Measurements from ENCODE around the gene KERA.

KERA gene

GRCh38 chr12:91057368-91058165 is at the start of gene KERA:
TSS of gene KERA (minus strand) at chr12:91058024. CDS start at chr12:91056281, 1,743 bp downstream.
- Mint-ChIP-seq H3K9me3 (no peaks in the 10 kb centered on the region), H3K4me1 (no peaks in the 10 kb centered on the region), H3K4me3 (no peak within 1 kb of the TSS), H3K27me3 (no peaks in the 10 kb centered on the region), H3K27ac (no peak within 1 kb of the TSS), H3K36me3 (no peaks in the 10 kb centered on the region)
- no peak for DNase-seq
- CTCF ChIA-PET: no interaction called here

DNA sequence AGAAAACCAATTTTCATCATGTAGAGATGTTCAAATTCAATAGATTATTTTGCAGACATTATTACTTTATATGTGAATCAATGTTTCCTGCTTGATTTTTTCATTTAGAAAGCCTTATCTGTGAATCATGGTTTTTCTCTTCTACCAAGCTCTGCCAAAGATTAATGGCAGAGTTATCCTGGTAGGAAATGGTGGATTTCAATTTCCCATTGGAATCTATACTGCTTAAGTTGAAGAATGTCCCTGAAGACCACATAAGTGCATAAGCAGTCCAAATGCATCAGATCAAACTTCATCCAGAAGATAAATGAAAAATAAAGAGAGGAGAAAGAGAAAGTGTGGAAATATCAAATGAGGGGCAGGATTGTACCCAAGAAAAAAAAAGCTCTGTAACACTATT is 48.5 kb upstream of the KERA start:
- no peak overlapping the region for H3K27ac Mint-ChIP-seq
- H3K27me3 Mint-ChIP-seq: no peaks in the 10 kb centered on the region
- no peak for DNase-seq
- no peaks in the 10 kb centered on the region for H3K4me1 Mint-ChIP-seq
- no peaks in the 10 kb centered on the region for H3K36me3 Mint-ChIP-seq
- no peak overlapping the region for H3K4me3 Mint-ChIP-seq
- CTCF ChIA-PET: no interaction called here
- H3K9me3 Mint-ChIP-seq: no peaks in the 10 kb centered on the region

- no peak for DNase-seq
- CTCF ChIA-PET: no interaction called here
- Mint-ChIP-seq H3K36me3 (no peaks in the 10 kb centered on the region), H3K9me3 (no peaks in the 10 kb centered on the region), H3K4me3 (no peak overlapping the region), H3K4me1 (no peaks in the 10 kb centered on the region), H3K27me3 (no peaks in the 10 kb centered on the region), H3K27ac (no peak overlapping the region)
These were observed 48.0 kb upstream of the KERA start for GRCh38 chr12:91105807-91106206.

DNA sequence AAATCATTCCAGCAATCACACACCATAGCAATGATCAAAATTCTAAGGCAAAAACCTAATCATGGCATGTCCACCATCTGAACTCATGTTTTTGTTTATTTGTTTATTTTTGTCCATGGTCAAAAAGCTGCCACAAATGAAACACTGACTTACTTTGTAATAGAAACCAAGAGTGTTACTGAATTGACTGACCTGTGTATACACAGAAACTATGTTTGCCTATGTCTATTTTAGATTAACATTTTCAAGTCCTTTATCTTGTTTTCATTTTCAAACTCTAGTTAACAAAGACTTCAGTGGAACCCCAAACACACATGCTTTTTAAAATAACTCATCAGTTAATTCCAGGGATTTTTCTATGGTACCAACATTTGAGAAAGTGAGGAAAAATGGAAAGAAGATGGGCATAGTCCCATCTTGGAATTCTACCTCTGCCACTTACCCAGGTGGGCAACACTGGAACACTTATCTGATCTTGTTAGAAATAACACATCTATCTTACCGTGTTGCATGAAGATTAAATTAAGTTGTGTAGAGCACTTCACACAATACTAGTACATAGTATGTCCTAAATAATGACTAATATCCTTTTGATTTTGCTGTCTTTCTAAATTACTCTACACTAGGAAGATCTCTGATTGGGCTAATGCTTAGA is 47.1 kb upstream of the KERA start:
- Mint-ChIP-seq H3K4me1 (no peaks in the 10 kb centered on the region), H3K36me3 (no peaks in the 10 kb centered on the region), H3K27me3 (no peaks in the 10 kb centered on the region), H3K4me3 (no peak overlapping the region), H3K9me3 (no peaks in the 10 kb centered on the region), H3K27ac (no peak overlapping the region)
- no peak for DNase-seq
- CTCF ChIA-PET: no interaction called here

DNA sequence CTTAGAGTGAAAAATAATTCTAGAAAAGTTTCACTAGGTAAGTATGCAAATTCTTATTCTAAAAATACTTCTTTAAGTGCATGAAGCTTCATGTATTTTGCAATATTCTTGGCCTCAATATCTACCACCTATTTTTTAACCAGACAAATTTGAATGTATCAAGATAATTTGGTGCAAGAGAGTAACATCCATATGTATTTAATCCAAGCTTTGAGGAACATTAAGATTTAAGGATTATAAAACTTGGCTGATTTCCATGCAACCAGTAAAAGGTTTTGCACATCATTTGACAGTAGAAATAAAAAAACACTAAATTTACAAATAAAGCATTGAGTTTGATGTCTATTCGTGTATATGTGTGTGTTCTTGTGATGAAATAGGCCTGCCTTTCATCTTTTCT is 45.8 kb upstream of the KERA start:
- H3K27me3 Mint-ChIP-seq: no peaks in the 10 kb centered on the region
- H3K4me1 Mint-ChIP-seq: no peaks in the 10 kb centered on the region

GRCh38 chr12:91103101-91103500 is 45.3 kb upstream of the KERA start:
- no peaks in the 10 kb centered on the region for H3K4me1 Mint-ChIP-seq
- H3K4me3 Mint-ChIP-seq: no peak overlapping the region
- no peak for DNase-seq
- H3K9me3 Mint-ChIP-seq: no peaks in the 10 kb centered on the region
- CTCF ChIA-PET: no interaction called here
- H3K27ac Mint-ChIP-seq: no peak overlapping the region
- no peaks in the 10 kb centered on the region for H3K27me3 Mint-ChIP-seq
- no peaks in the 10 kb centered on the region for H3K36me3 Mint-ChIP-seq

More for the DNA sequence above, 45.8 kb upstream of the KERA start:
- Mint-ChIP-seq H3K4me3 (no peak overlapping the region), H3K27ac (no peak overlapping the region), H3K36me3 (no peaks in the 10 kb centered on the region), H3K9me3 (no peaks in the 10 kb centered on the region)
- no peak for DNase-seq
- CTCF ChIA-PET: no interaction called here

DNA sequence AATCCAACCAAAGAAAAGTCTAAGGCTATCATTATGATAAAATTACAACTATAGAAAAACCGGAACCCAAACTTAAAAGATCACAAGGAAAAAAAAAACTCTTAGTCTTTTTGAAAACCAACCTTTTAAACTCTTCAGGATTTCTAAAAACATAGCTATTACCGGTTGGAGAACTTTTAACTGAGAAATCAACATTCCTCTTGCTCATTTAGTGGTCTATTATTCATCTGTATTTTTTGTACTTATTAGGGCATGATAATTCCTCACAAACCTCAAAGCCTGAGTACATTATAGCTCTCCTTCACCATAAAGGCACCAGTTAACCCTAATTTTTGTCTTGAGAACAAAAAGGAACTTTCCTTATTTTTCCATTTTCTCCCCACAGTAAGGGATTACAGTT is 43.1 kb upstream of the KERA start:
- Mint-ChIP-seq H3K36me3 (no peaks in the 10 kb centered on the region), H3K27ac (no peak overlapping the region), H3K4me3 (no peak overlapping the region), H3K4me1 (no peaks in the 10 kb centered on the region), H3K27me3 (no peaks in the 10 kb centered on the region), H3K9me3 (no peaks in the 10 kb centered on the region)
- CTCF ChIA-PET: interaction anchor here (1.0 kb wide), 1 partner anchor 8 kb away, joined by 4 read pairs; no protein-coding TSS in a partner anchor
- no peak for DNase-seq

DNA sequence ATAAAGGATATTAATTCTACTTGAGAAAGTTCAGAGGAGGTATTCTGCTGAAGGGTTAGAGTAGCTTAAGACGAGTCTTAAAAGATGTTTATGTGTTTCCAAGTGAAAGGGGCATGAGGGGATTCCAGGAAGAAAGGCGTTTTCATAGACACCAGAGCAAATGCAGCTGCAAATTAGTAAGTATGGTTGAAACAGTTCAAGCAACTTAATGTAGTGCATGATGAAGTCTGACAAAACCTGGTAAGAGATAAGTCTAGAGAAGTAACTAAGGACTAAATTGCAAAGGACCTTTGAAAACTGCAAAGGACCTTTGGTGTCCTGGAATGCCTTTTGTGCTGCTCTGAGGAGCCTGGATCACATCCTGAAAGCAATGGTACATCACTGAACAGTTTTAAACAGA is 42.0 kb upstream of the KERA start:
- Mint-ChIP-seq H3K27me3 (no peaks in the 10 kb centered on the region), H3K36me3 (no peaks in the 10 kb centered on the region), H3K9me3 (no peaks in the 10 kb centered on the region), H3K4me1 (no peaks in the 10 kb centered on the region), H3K4me3 (no peak overlapping the region), H3K27ac (no peak overlapping the region)
- no peak for DNase-seq
- CTCF ChIA-PET: interaction anchor here (1.6 kb wide), 1 partner anchor 9 kb away, joined by 4 read pairs; no protein-coding TSS in a partner anchor

DNA sequence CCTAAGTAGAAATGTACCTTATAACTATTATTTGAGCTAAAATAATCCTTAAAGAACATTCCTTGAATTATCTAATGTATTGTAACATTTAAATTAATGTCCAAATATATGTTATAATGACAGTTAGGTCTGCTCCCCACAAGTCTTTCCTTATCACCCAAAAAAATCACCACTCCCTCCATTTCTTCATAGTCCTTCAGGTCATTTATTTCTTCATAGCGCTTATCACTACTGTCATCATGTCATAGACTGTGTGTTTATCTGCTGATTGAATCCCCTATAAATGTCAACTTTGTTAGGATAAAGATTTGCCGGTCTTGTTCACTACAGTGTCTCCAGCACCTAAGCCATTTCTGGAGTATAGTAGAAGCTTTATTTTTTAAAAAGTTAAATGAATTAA is 41.5 kb upstream of the KERA start:
- Mint-ChIP-seq H3K9me3 (no peaks in the 10 kb centered on the region), H3K36me3 (no peaks in the 10 kb centered on the region), H3K4me3 (no peak overlapping the region), H3K27me3 (no peaks in the 10 kb centered on the region), H3K27ac (no peak overlapping the region), H3K4me1 (no peaks in the 10 kb centered on the region)
- DNase-seq: no peak
- CTCF ChIA-PET: interaction anchor here (0.6 to 1.6 kb wide), 2 partner anchors 9 to 18 kb away, joined by 3 to 4 read pairs; no protein-coding TSS in a partner anchor

DNA sequence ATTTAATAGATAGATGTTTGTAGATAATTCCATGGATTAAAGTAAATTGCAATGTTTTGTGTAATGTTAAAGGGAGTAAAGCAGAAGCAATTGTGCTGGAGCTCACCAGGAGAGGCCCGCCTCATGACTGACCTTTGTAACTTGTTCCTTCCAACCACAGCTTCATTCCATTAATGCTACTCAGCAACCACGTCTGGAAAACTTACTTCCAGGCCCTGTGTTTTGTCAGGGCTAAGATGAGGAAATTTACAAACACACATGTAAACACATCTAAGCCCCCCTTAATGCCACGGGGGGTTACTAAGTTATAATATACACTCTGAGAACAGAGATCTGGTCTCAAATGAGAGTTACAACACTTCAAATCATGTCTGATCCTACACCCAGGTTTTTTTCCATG is 41.1 kb upstream of the KERA start:
- no peak for DNase-seq
- CTCF ChIA-PET: interaction anchor here (0.6 to 1.6 kb wide), 2 partner anchors 10 to 18 kb away, joined by 3 to 4 read pairs; no protein-coding TSS in a partner anchor
- no peak overlapping the region for H3K4me3 Mint-ChIP-seq
- no peaks in the 10 kb centered on the region for H3K36me3 Mint-ChIP-seq
- no peaks in the 10 kb centered on the region for H3K9me3 Mint-ChIP-seq
- no peaks in the 10 kb centered on the region for H3K4me1 Mint-ChIP-seq
- H3K27me3 Mint-ChIP-seq: no peaks in the 10 kb centered on the region
- no peak overlapping the region for H3K27ac Mint-ChIP-seq

GRCh38 chr12:91098461-91098860 is 40.6 kb upstream of the KERA start:
- no peaks in the 10 kb centered on the region for H3K27me3 Mint-ChIP-seq
- no peaks in the 10 kb centered on the region for H3K36me3 Mint-ChIP-seq
- H3K4me3 Mint-ChIP-seq: no peak overlapping the region
- CTCF ChIA-PET: interaction anchor here (1.6 kb wide), 1 partner anchor 10 kb away, joined by 4 read pairs; no protein-coding TSS in a partner anchor
- no peaks in the 10 kb centered on the region for H3K9me3 Mint-ChIP-seq
- DNase-seq: no peak
- no peaks in the 10 kb centered on the region for H3K4me1 Mint-ChIP-seq
- no peak overlapping the region for H3K27ac Mint-ChIP-seq

GRCh38 chr12:91094957-91095356 is 37.1 kb upstream of the KERA start:
- H3K36me3 Mint-ChIP-seq: no peaks in the 10 kb centered on the region
- no peak for DNase-seq
- H3K9me3 Mint-ChIP-seq: peaks cover 10% of the 10 kb centered on the region
- H3K27ac Mint-ChIP-seq: no peak overlapping the region
- H3K4me3 Mint-ChIP-seq: no peak overlapping the region
- CTCF ChIA-PET: interaction anchor here (1.2 kb wide), 1 partner anchor 14 kb away, joined by 4 read pairs; no protein-coding TSS in a partner anchor
- H3K27me3 Mint-ChIP-seq: no peaks in the 10 kb centered on the region
- H3K4me1 Mint-ChIP-seq: no peaks in the 10 kb centered on the region

DNA sequence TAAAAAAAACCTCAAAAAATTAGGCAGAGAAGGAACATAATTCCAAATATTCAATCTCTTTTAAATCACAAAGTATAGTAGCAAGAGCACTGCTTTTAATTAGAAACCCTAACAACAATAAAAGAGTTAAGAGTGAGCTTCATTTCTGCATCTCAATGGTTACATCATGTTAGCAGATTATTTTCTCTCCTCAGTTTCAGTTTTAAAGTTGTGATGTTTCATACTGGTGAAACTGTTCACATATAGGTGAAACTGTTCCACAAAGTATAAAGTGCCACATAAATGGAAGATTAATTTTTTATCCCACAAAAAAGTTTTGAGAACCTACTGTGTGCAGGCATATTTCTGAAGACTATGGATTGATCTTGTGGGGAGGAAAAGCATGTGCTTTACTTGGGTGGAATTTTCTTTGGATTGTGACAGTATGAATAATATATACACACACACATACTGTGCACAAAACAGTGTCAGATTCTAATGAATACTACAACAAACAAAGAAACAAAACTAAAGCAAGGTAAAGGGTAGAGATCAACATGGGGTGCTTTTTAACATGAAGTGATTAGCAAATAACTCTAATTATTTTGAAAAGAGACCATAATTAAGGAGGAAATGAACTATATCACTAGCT is 36.3 kb upstream of the KERA start:
- Mint-ChIP-seq H3K27ac (no peak overlapping the region), H3K4me1 (no peaks in the 10 kb centered on the region), H3K27me3 (no peaks in the 10 kb centered on the region), H3K9me3 (peaks cover 16% of the 10 kb centered on the region), H3K4me3 (no peak overlapping the region), H3K36me3 (no peaks in the 10 kb centered on the region)
- CTCF ChIA-PET: interaction anchor here (1.2 kb wide), 1 partner anchor 15 kb away, joined by 4 read pairs; no protein-coding TSS in a partner anchor
- DNase-seq: no peak

- H3K36me3 Mint-ChIP-seq: no peaks in the 10 kb centered on the region
- CTCF ChIA-PET: no interaction called here
- DNase-seq: no peak
- H3K4me3 Mint-ChIP-seq: no peak overlapping the region
- no peak overlapping the region for H3K27ac Mint-ChIP-seq
- H3K27me3 Mint-ChIP-seq: no peaks in the 10 kb centered on the region
- no peaks in the 10 kb centered on the region for H3K4me1 Mint-ChIP-seq
- peaks cover 20% of the 10 kb centered on the region for H3K9me3 Mint-ChIP-seq
These were observed 35.5 kb upstream of the KERA start for GRCh38 chr12:91093341-91093740.

Measured in activated naive CD4-positive, alpha-beta T cell treated with anti-CD3 and anti-CD28 coated beads, Interleukin-2, amount 10 ng/mL, durations not matched to agents 7 days and 5 days (primary cell).